ENCODE measurements around the gene NOS1AP.

NOS1AP gene

DNA sequence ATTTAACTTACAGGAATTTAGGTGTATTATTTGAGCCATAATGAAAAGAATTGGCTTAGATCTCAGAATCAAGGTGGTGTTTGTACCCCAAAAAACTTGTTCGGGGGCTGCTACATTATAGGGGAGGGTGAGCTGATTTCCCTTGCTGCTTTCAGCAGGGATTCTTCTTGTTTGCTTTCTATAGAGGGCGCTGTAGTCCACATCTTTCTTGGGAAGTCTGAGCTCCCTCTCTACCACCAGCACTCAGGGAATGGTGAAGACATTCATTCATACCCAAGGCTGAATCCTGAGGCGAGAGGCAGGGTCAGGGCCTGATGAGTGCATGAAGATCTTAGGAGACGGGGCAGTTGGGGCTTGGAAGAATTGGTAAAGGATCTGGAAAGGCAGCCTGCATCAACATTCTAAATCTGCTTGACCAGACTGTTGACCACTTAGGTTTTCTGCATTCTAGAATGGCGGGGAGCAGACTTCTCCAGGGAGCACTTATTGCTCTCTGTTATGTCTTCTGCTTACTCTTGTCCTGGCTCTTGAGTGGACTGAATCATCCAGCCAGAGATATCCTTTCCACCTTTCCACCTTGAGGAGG is 288.3 kb downstream of the NOS1AP start:
- TF ChIP-seq GATA2 (IDR thresholded peaks at IDR 0.05; ENCODE audit: low read depth, low read length) = no peak
- no peak for TF ChIP-seq GATA3 (IDR thresholded peaks at IDR 0.05; ENCODE audit: low read depth, low read length)

DNA sequence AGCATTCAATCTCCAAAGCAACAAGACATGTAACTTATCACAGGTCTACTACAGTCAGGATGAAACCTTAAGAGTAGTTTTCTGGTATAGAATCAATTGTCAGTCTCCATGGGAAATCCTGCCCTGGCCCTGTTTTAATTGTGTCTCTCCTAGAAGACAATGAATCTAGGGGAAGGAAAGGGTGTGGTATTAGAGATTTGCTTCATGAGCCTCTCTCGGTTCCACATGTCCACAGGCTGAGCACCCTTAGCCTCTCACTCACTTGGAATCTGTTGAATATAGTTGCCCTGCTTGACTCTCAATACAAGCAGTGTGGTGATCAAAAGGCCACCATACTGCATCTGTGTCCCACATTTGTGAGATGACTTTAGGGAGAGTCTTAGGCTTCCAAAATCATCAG is 289.4 kb downstream of the NOS1AP start:
- TF ChIP-seq GATA2 (IDR thresholded peaks at IDR 0.05; ENCODE audit: low read depth, low read length) = no peak
- no peak for TF ChIP-seq GATA3 (IDR thresholded peaks at IDR 0.05; ENCODE audit: low read depth, low read length)

DNA sequence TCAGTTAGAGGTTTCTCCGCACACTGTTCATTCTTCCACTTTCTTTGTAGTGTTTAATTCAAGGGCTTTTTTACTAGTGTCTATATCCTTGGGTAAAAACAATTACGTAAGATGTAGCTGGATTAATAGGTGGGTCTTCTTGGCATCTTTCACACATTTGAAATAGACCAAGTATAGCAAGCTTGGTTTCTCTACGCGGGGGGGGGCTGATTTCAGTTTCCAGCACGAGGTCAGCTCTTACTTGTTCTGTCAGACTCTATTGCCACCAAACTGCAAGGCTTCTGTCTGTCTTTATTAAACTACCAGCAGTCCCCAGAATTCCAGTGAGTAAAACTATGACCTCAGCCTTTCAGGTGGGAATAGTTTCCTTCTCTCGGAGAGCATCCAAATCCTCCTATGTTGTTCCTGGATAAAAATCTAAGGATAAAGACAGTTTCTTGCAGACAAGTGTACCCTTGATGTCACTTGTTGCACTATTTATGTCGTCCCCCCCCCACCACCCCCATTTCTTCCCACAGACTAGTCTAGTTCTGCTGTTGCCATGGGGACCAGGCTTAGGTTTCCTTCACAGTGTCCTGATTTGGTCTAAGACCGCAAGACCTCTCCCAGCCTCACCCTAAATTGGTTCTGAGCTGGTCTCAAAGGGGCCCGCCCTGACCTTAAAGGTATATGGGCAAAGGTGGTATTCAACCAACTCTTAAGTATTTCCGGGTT is 290.2 kb downstream of the NOS1AP start:
- TF ChIP-seq GATA3 (IDR thresholded peaks at IDR 0.05; ENCODE audit: low read depth, low read length) (no peak), GATA2 (IDR thresholded peaks at IDR 0.05; ENCODE audit: low read depth, low read length) (no peak)

DNA sequence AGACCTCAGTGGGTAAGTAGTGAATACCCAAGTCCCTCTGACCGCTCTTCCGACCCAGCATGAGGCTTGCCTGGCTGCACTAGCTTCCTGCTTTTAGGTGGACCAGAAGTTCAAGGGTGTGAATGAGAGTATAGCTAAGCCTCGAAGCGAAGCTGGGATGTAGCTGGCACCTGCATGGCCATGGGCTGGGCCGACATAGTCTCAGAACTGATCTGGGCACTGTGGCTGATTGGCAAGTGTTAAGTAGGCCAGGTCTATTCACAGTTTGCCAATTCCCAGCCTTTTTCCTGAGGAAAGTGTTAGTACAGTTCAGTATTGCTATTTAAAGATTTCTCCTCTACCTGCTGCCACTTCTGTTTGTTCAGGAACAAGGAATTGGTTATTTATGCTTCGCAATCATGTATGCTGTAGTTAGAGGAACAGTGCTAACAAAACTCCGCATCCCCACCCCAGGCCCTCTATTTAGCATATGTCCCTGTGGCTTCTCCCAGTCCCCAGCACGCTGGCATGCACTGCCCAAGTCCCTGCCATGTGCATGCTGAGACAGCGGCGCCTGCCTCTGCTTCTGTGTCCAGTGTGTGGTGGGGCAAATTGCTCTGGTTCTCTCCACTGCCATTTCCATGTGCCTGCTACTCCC is 290.9 kb downstream of the NOS1AP start:
- TF ChIP-seq GATA2 (IDR thresholded peaks at IDR 0.05; ENCODE audit: low read depth, low read length) (no peak), GATA3 (IDR thresholded peaks at IDR 0.05; ENCODE audit: low read depth, low read length) (no peak)

DNA sequence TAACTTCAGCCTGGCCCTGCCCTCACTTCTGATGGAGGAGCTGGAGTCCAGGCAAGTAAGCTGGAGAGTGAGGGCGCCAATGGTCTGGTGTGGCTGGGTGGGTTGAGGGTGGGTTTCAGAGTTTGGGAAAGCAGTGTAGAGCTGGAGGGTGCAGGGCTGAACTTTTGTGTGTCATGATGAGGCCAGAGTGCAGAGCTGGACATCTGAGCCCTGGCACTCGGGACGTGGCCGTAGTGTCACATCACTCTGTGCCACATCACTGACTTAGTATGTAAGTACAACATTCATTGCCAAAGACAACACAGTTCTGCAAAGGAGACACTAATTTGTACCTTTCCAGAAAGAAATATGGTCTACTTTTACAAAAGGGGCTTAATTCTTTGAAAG is 291.4 kb downstream of the NOS1AP start:
- TF ChIP-seq GATA2 (IDR thresholded peaks at IDR 0.05; ENCODE audit: low read depth, low read length) (no peak), GATA3 (IDR thresholded peaks at IDR 0.05; ENCODE audit: low read depth, low read length) (no peak)

DNA sequence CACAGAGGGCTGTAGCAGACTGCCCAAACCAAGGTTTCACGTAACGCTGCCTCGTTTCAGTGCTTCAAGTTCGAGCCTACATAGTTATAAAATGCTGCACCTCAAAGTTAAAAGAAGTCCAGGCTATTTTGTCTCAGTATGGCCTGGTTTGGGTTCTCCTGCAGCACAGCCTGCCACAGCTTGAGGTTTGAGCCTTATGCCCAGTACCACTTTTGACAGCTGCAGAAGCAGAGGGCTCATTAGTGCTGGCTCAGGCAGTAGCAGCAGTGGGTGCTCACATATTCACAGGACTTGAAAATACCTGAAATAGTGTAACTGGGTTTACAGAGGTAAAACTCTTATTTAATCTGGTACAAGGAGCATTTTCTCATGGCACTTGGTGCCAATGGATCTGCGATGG is 291.9 kb downstream of the NOS1AP start:
- TF ChIP-seq GATA2 (IDR thresholded peaks at IDR 0.05; ENCODE audit: low read depth, low read length) = no peak
- no peak for TF ChIP-seq GATA3 (IDR thresholded peaks at IDR 0.05; ENCODE audit: low read depth, low read length)

DNA sequence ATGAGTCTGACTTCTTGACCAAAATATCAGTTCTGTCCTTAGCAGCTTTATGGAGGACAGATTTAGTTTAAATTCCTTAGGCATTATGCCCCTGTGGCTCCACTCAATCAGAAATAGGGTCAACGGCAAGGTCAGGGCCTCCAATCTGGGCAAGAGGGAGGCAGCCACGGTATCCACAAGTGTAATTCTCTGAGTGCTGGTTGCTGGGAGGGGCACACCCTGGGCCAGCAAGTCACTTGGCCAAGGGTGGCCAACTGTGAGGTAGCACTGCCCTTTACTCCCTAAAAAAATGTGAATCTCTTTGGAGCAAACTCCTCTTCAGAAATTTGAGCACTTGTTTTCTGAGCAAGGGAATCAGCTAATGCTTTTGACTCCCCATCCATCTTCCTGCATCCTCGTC is 294.3 kb downstream of the NOS1AP start:
- no peak for TF ChIP-seq GATA2 (IDR thresholded peaks at IDR 0.05; ENCODE audit: low read depth, low read length)
- TF ChIP-seq GATA3 (IDR thresholded peaks at IDR 0.05; ENCODE audit: low read depth, low read length) = no peak

DNA sequence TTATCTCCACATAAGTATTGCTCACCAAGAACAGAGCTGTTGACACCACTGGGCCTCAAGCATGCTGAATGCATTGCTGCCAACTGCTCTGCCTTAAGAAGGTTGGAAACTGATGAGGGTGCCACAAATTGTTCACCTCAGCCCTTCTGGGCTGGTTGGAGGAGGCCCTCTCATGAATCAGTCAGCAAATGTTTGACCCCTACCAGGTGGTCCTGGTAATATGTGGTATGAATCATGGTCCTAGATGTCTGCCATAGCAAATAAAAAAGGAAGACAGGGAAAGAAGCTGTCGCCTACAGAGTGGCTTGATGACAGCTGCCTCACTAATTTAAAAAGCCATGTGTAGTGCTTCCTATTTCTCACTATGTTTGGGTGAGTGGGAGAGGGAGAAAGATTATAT is 295.0 kb downstream of the NOS1AP start:
- TF ChIP-seq GATA2 (IDR thresholded peaks at IDR 0.05; ENCODE audit: low read depth, low read length) = no peak
- no peak for TF ChIP-seq GATA3 (IDR thresholded peaks at IDR 0.05; ENCODE audit: low read depth, low read length)

DNA sequence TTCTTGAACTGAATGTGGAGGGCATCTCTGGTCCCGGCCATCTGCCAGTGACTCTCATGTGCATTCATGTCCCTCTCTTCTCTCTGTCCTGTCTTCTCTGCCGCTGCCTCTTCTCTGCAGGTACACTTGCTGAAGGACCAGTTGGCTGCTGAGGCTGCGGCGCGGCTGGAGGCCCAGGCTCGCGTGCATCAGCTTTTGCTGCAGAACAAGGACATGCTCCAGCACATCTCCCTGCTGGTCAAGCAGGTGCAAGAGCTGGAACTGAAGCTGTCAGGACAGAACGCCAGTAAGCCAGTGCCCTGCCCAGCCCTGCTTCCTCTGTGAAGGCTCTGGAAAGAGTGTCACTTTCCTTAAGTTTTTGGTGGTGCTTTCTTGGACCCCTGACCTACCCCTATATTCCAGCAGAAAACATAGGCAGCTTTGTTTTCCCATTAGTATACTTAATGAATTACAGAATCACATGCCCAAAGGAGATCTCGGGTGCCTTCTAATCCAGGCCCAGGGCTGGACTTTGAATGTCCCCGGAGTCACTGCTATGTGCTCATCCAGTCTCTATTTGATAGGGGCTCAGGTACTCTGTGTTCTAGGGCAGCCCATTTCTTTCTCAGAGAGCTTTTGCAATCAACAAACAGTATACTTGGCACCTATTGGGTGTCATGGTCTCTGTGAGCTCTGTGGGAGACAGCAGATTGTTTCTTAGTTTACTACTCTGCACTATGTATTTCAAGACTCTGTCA is 296.0 kb downstream of the NOS1AP start:
- no peak for TF ChIP-seq GATA3 (IDR thresholded peaks at IDR 0.05; ENCODE audit: low read depth, low read length)
- no peak for TF ChIP-seq GATA2 (IDR thresholded peaks at IDR 0.05; ENCODE audit: low read depth, low read length)

DNA sequence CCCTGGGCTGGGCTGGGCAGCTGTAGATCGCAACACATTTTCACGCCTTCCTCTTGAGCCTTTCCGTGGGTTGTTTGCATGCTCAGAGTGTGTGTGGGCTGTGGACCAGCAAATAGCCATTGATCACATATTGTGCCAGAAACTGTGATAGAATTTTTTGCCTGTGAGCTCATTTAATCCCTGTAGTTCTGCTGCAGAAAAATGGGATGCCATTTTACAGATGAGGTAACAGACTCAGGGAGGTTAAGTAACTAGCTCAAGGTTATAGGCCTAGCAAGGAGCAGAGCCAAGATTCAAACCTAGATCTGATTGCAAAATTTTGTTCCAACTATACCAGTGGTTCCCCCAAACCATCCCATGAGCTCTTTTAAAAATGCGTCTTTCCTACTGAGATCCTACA is 296.7 kb downstream of the NOS1AP start:
- TF ChIP-seq GATA3 (IDR thresholded peaks at IDR 0.05; ENCODE audit: low read depth, low read length) (no peak), GATA2 (IDR thresholded peaks at IDR 0.05; ENCODE audit: low read depth, low read length) (no peak)

DNA sequence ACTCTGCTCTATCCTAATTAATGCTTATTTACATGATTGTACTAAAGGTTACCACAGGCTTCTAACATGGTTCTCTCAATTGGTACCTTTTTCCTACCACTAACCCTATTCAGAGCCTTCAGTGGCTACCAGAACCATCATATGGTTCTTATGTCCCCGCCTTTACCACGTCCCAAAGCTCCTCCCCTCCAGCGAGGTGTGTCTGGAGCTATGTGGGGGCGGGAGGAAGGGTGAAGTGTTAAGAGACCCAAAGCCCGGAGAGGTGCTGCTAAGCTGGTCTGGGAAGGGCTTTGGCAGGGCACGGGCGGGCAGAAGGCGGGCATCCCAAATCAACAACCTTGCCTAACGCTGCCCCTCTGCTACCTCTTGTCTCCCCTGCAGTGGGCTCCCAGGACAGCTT is 297.2 kb downstream of the NOS1AP start:
- TF ChIP-seq GATA2 (IDR thresholded peaks at IDR 0.05; ENCODE audit: low read depth, low read length) = no peak
- no peak for TF ChIP-seq GATA3 (IDR thresholded peaks at IDR 0.05; ENCODE audit: low read depth, low read length)

DNA sequence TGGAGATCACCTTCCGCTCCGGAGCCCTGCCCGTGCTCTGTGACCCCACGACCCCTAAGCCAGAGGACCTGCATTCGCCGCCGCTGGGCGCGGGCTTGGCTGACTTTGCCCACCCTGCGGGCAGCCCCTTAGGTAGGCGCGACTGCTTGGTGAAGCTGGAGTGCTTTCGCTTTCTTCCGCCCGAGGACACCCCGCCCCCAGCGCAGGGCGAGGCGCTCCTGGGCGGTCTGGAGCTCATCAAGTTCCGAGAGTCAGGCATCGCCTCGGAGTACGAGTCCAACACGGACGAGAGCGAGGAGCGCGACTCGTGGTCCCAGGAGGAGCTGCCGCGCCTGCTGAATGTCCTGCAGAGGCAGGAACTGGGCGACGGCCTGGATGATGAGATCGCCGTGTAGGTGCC is 297.6 kb downstream of the NOS1AP start:
- TF ChIP-seq GATA3 (IDR thresholded peaks at IDR 0.05; ENCODE audit: low read depth, low read length) = no peak
- no peak for TF ChIP-seq GATA2 (IDR thresholded peaks at IDR 0.05; ENCODE audit: low read depth, low read length)

DNA sequence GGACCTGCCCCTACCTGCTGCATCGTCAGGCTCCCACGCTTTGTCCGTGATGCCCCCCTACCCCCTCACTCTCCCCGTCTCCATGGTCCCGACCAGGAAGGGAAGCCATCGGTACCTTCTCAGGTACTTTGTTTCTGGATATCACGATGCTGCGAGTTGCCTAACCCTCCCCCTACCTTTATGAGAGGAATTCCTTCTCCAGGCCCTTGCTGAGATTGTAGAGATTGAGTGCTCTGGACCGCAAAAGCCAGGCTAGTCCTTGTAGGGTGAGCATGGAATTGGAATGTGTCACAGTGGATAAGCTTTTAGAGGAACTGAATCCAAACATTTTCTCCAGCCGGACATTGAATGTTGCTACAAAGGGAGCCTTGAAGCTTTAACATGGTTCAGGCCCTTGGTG is 298.3 kb downstream of the NOS1AP start:
- TF ChIP-seq GATA2 (IDR thresholded peaks at IDR 0.05; ENCODE audit: low read depth, low read length) = peak; percentile 13; the same call in 1 of the 2 replicates
- TF ChIP-seq GATA3 (IDR thresholded peaks at IDR 0.05; ENCODE audit: low read depth, low read length) = no peak

DNA sequence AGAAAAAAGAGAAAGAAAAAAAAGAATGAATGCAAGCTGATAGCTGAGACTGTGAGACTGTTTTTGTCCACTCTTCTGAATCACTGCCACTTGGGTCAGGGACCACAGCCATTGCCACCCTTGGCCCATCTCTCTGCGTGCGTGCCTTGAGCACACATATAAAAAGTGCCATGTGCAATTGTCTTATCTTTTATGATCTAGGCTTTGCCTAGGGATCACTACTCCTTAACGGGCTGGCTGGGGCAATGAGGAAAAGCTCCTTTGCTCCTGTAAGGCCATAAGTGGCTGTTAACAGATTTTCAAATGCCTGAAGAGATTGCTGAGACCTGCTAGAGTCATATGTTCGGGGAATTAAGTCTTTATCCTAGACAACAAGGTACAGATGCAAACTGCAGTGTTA is 299.0 kb downstream of the NOS1AP start:
- TF ChIP-seq GATA3 (IDR thresholded peaks at IDR 0.05; ENCODE audit: low read depth, low read length) (no peak), GATA2 (IDR thresholded peaks at IDR 0.05; ENCODE audit: low read depth, low read length) (peak; percentile 25; the same call in 1 of the 2 replicates)
